ENCODE data around the gene RIMBP2. TPM values are rescaled to one million over a fixed set of nuclear protein-coding genes. Genes with fewer than 3 reads are reported as not detected.

Gene RIMBP2
- total and polyA plus RNA-seq, 2 donors: 1.3 to 2.7 TPM

GRCh38 chr12:130412384-130412783 lies 303.7 kb downstream of the RIMBP2 start:
- Histone ChIP-seq H3K4me3 (ENCODE audit: low read depth, low read length) (no peak overlapping the region), H3K36me3 (ENCODE audit: insufficient read depth) (no peaks in the 10 kb centered on the region), H3K4me1 (ENCODE audit: insufficient read depth) (no peaks in the 10 kb centered on the region), H3K27ac (ENCODE audit: low read depth) (no peak overlapping the region)
- WGBS: 76% methylated on average over 8 of the region's 8 CpGs
- no peak for DNase-seq (ENCODE audit: extremely low spot score)

- no peaks in the 10 kb centered on the region for H3K4me1 ChIP-seq (ENCODE audit: insufficient read depth)
- DNase-seq (ENCODE audit: extremely low spot score): no peak
- no peak overlapping the region for H3K27ac ChIP-seq (ENCODE audit: low read depth)
- 40% methylated on average over 7 of the region's 7 CpGs for WGBS
- no peak overlapping the region for H3K4me3 ChIP-seq (ENCODE audit: low read depth, low read length)
- H3K36me3 ChIP-seq (ENCODE audit: insufficient read depth): no peaks in the 10 kb centered on the region
Observed at GRCh38 chr12:130405332-130405731, 310.8 kb downstream of the RIMBP2 start.

- H3K4me3 ChIP-seq (ENCODE audit: low read depth, low read length): no peak overlapping the region
- no peak for DNase-seq (ENCODE audit: extremely low spot score)
- H3K27ac ChIP-seq (ENCODE audit: low read depth): no peak overlapping the region
- H3K4me1 ChIP-seq (ENCODE audit: insufficient read depth): no peaks in the 10 kb centered on the region
- WGBS: 73% methylated on average over 6 of the region's 6 CpGs
- no peaks in the 10 kb centered on the region for H3K36me3 ChIP-seq (ENCODE audit: insufficient read depth)
Observed at GRCh38 chr12:130401703-130402102, 314.4 kb downstream of the RIMBP2 start.

GRCh38 chr12:130398100-130398848 lies 317.8 kb downstream of the RIMBP2 start:
- Histone ChIP-seq H3K4me1 (ENCODE audit: insufficient read depth) (no peaks in the 10 kb centered on the region), H3K4me3 (ENCODE audit: low read depth, low read length) (no peak overlapping the region), H3K27ac (ENCODE audit: low read depth) (no peak overlapping the region), H3K36me3 (ENCODE audit: insufficient read depth) (no peaks in the 10 kb centered on the region)
- DNase-seq (ENCODE audit: extremely low spot score): no peak
- WGBS: 70% methylated on average over 12 of the region's 12 CpGs

- H3K27ac ChIP-seq (ENCODE audit: low read depth): no peak overlapping the region
- WGBS: 63% methylated on average over 2 of the region's 2 CpGs
- DNase-seq (ENCODE audit: extremely low spot score): no peak
- H3K4me1 ChIP-seq (ENCODE audit: insufficient read depth): no peaks in the 10 kb centered on the region
- no peaks in the 10 kb centered on the region for H3K36me3 ChIP-seq (ENCODE audit: insufficient read depth)
- H3K4me3 ChIP-seq (ENCODE audit: low read depth, low read length): no peak overlapping the region
Observed at GRCh38 chr12:130396667-130397066, 319.4 kb downstream of the RIMBP2 start.

- H3K4me1 ChIP-seq (ENCODE audit: insufficient read depth): no peaks in the 10 kb centered on the region
- WGBS: 38% methylated on average over 4 of the region's 4 CpGs
- H3K36me3 ChIP-seq (ENCODE audit: insufficient read depth): no peaks in the 10 kb centered on the region
- no peak overlapping the region for H3K27ac ChIP-seq (ENCODE audit: low read depth)
- DNase-seq (ENCODE audit: extremely low spot score): no peak
- no peak overlapping the region for H3K4me3 ChIP-seq (ENCODE audit: low read depth, low read length)
Observed at GRCh38 chr12:130394906-130395305, 321.2 kb downstream of the RIMBP2 start.

- 21% methylated on average over 14 of the region's 14 CpGs for WGBS
- no peaks in the 10 kb centered on the region for H3K4me1 ChIP-seq (ENCODE audit: insufficient read depth)
- H3K36me3 ChIP-seq (ENCODE audit: insufficient read depth): no peaks in the 10 kb centered on the region
- no peak overlapping the region for H3K4me3 ChIP-seq (ENCODE audit: low read depth, low read length)
- H3K27ac ChIP-seq (ENCODE audit: low read depth): no peak overlapping the region
- DNase-seq (ENCODE audit: extremely low spot score): no peak
Observed at GRCh38 chr12:130391186-130391585, 324.9 kb downstream of the RIMBP2 start.

GRCh38 chr12:130385193-130385592 lies 330.9 kb downstream of the RIMBP2 start:
- no peak overlapping the region for H3K27ac ChIP-seq (ENCODE audit: low read depth)
- no peak overlapping the region for H3K4me3 ChIP-seq (ENCODE audit: low read depth, low read length)
- H3K36me3 ChIP-seq (ENCODE audit: insufficient read depth): no peaks in the 10 kb centered on the region
- DNase-seq (ENCODE audit: extremely low spot score): no peak
- no peaks in the 10 kb centered on the region for H3K4me1 ChIP-seq (ENCODE audit: insufficient read depth)
- 67% methylated on average over 4 of the region's 4 CpGs for WGBS

GRCh38 chr12:130384234-130384633 lies 331.9 kb downstream of the RIMBP2 start:
- WGBS: 51% methylated on average over 3 of the region's 3 CpGs
- Histone ChIP-seq H3K36me3 (ENCODE audit: insufficient read depth) (no peaks in the 10 kb centered on the region), H3K4me3 (ENCODE audit: low read depth, low read length) (no peak overlapping the region), H3K27ac (ENCODE audit: low read depth) (no peak overlapping the region), H3K4me1 (ENCODE audit: insufficient read depth) (no peaks in the 10 kb centered on the region)
- DNase-seq (ENCODE audit: extremely low spot score): no peak

GRCh38 chr12:130382818-130383217 lies 333.3 kb downstream of the RIMBP2 start:
- H3K4me1 ChIP-seq (ENCODE audit: insufficient read depth): no peaks in the 10 kb centered on the region
- no peaks in the 10 kb centered on the region for H3K36me3 ChIP-seq (ENCODE audit: insufficient read depth)
- no peak overlapping the region for H3K4me3 ChIP-seq (ENCODE audit: low read depth, low read length)
- 51% methylated on average over 2 of the region's 2 CpGs for WGBS
- no peak overlapping the region for H3K27ac ChIP-seq (ENCODE audit: low read depth)
- no peak for DNase-seq (ENCODE audit: extremely low spot score)

- Histone ChIP-seq H3K4me1 (ENCODE audit: insufficient read depth) (no peaks in the 10 kb centered on the region), H3K4me3 (ENCODE audit: low read depth, low read length) (no peak overlapping the region), H3K36me3 (ENCODE audit: insufficient read depth) (no peaks in the 10 kb centered on the region), H3K27ac (ENCODE audit: low read depth) (no peak overlapping the region)
- no peak for DNase-seq (ENCODE audit: extremely low spot score)
- WGBS: 82% methylated on average over 13 of the region's 13 CpGs
Observed at GRCh38 chr12:130375296-130376287, 340.5 kb downstream of the RIMBP2 start.

- Histone ChIP-seq H3K4me3 (ENCODE audit: low read depth, low read length) (no peak overlapping the region), H3K27ac (ENCODE audit: low read depth) (no peak overlapping the region), H3K4me1 (ENCODE audit: insufficient read depth) (no peaks in the 10 kb centered on the region), H3K36me3 (ENCODE audit: insufficient read depth) (no peaks in the 10 kb centered on the region)
- no peak for DNase-seq (ENCODE audit: extremely low spot score)
- 77% methylated on average over 4 of the region's 4 CpGs for WGBS
Observed at GRCh38 chr12:130374083-130374482, 342.0 kb downstream of the RIMBP2 start.

- WGBS: 58% methylated on average over 4 of the region's 4 CpGs
- DNase-seq (ENCODE audit: extremely low spot score): no peak
Observed at GRCh38 chr12:130372936-130373335, 343.2 kb downstream of the RIMBP2 start.

GRCh38 chr12:130371296-130371695 lies 344.8 kb downstream of the RIMBP2 start:
- Histone ChIP-seq H3K4me3 (ENCODE audit: low read depth, low read length) (no peak overlapping the region), H3K36me3 (ENCODE audit: insufficient read depth) (no peaks in the 10 kb centered on the region), H3K4me1 (ENCODE audit: insufficient read depth) (no peaks in the 10 kb centered on the region), H3K27ac (ENCODE audit: low read depth) (no peak overlapping the region)
- 11% methylated on average over 5 of the region's 5 CpGs for WGBS
- no peak for DNase-seq (ENCODE audit: extremely low spot score)

More at GRCh38 chr12:130372936-130373335, 343.2 kb downstream of the RIMBP2 start:
- Histone ChIP-seq H3K4me3 (ENCODE audit: low read depth, low read length) (no peak overlapping the region), H3K4me1 (ENCODE audit: insufficient read depth) (no peaks in the 10 kb centered on the region), H3K36me3 (ENCODE audit: insufficient read depth) (no peaks in the 10 kb centered on the region), H3K27ac (ENCODE audit: low read depth) (no peak overlapping the region)

Measured in urinary bladder (tissue), 4 donors.